Tibial artery (tissue), 4 donors: ENCODE measurements around the gene YJEFN3.

ENCODE experiments used
- DNase-seq, 2 donors: peaks; one replicate each; pipeline ENCODE4 v3.0.0-alpha.2; 2019
- H3K27ac ChIP-seq, 2 donors: fragments of 200-600 bp; sonication (generic) in 1 of 2; 1 replicate in 1 of 2; 2 replicates in 1 of 2; pipeline ENCODE4 v1.5.1; 2018 to 2019; ENCODE audit warnings: mild to moderate bottlenecking in 1 of 2
- H3K27me3 ChIP-seq, 2 donors: fragments of 200-600 bp; sonication (generic) in 1 of 2; one replicate each; pipeline versions ENCODE4 v1.5.1 to v1.6.0; 2016 to 2019
- H3K36me3 ChIP-seq, 3 donors: fragments of 200-600 bp; sonication (generic) in 2 of 3; one replicate each; pipeline ENCODE4 v1.5.1; 2016 to 2019; ENCODE audit warnings: mild to moderate bottlenecking in 2 of 3
- H3K4me1 ChIP-seq, 4 donors: fragments of 200-600 bp; sonication (generic) in 2 of 4; 1 replicate in 3 of 4; 2 replicates in 1 of 4; pipeline ENCODE4 v1.5.1; 2016 to 2019
- H3K4me3 ChIP-seq, 2 donors: fragments of 200-600 bp; sonication (generic) in 1 of 2; 1 replicate in 1 of 2; 2 replicates in 1 of 2; pipeline ENCODE4 v1.5.1; 2018 to 2019; ENCODE audit warnings: mild to moderate bottlenecking in 2 of 2
- H3K9me3 ChIP-seq, 3 donors: fragments of 200-600 bp; sonication (generic) in 1 of 3; one replicate each; pipeline ENCODE4 v1.5.1; 2016 to 2019
- CTCF ChIP-seq, 2 experiments: fragments of 200-600 bp in 1 of 2; fragments of 450-650 bp in 1 of 2; IDR thresholded peaks; one replicate each; pipeline ENCODE4 v1.5.1; 2017 to 2019; ENCODE audit warnings: antibody characterized with exemption in 2 of 2, mild to moderate bottlenecking in 1 of 2, moderate library complexity in 1 of 2
- intact Hi-C: fragments of 100-400 bp; cut with DNase I; formaldehyde crosslinking; loops from one replicate; pipeline ENCODE4 v1.15.0; 2023; ENCODE audit warnings: low total_unique reads

The YJEFN3 gene

DNA sequence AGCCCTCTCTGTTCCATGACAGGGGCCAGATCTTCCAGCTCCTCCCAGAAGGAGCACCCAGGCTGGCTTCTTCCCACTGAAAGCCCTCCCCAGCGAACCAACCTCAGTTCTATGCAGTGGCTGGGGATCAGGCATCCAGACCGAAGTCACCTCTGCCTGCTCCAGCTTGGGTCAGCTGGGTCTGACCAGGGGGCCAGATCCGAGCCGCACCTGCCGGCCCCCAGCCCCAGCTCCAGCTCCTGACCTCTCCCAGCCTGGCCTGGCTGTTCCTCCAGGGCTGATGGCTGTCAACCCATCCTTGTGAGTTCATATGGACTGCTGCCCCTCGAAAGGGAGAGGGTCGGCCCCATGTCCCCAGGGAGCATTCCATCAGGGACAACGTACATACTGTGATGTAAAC, 21.4 kb upstream of the YJEFN3 start:
- Histone ChIP-seq H3K27me3 (no peaks in the 10 kb centered on the region), H3K4me3 (no peak overlapping the region), H3K9me3 (no peaks in the 10 kb centered on the region), H3K4me1 (no peaks in the 10 kb centered on the region), H3K27ac (no peak overlapping the region), H3K36me3 (peaks cover 31 to 49% (median 34%) of the 10 kb centered on the region in 3 donors)
- intact Hi-C loops, result no loop called here
- no peak for TF ChIP-seq CTCF (IDR thresholded peaks at IDR 0.05)
- DNase-seq, result no peak

DNA sequence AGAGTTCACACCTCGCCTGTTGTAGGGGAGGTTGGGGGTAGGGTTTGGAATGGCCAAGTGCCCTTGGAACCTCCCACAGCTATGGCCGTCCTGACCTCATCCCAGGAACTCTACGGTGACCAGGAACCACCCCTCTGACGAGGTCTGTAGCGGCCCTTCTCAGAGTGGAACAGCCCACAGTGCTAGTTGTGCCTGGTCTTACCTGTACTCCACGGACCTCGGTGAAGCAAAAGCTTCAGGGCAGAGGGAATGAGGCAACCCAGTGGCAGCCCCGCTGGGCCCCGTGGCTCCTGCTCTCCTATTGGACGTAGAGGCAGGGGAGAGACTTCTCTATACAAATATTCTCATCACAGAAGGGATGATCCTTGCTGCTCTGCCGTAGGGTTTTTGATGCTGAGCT, 20.5 kb upstream of the YJEFN3 start:
- no peak for DNase-seq
- Histone ChIP-seq H3K9me3 (no peaks in the 10 kb centered on the region), H3K27me3 (no peaks in the 10 kb centered on the region), H3K27ac (no peak overlapping the region), H3K36me3 (peaks cover 25 to 40% (median 26%) of the 10 kb centered on the region in 3 donors), H3K4me1 (no peaks in the 10 kb centered on the region), H3K4me3 (no peak overlapping the region)
- TF ChIP-seq CTCF (IDR thresholded peaks at IDR 0.05), result no peak
- intact Hi-C loops, result no loop called here

GRCh38 chr19:19510432-19510831, 18.3 kb upstream of the YJEFN3 start:
- TF ChIP-seq CTCF (IDR thresholded peaks at IDR 0.05), result no peak
- Histone ChIP-seq H3K36me3 (peaks cover 14 to 18% (median 16%) of the 10 kb centered on the region in 3 donors), H3K4me1 (peaks cover 0 to 11% (median 2%) of the 10 kb centered on the region in 4 donors), H3K27me3 (no peaks in the 10 kb centered on the region), H3K27ac (no peak overlapping the region), H3K4me3 (no peak overlapping the region), H3K9me3 (no peaks in the 10 kb centered on the region)
- no peak for DNase-seq
- intact Hi-C loops, result no loop called here

GRCh38 chr19:19513682-19514081, 15.0 kb upstream of the YJEFN3 start:
- Histone ChIP-seq H3K27ac (no peak overlapping the region), H3K27me3 (no peaks in the 10 kb centered on the region), H3K9me3 (no peaks in the 10 kb centered on the region), H3K4me3 (peak overlapping the region; percentile 19 to 35), H3K4me1 (peaks cover 0 to 32% (median 21%) of the 10 kb centered on the region in 4 donors), H3K36me3 (no peaks in the 10 kb centered on the region)
- intact Hi-C loops, result no loop called here
- no peak for TF ChIP-seq CTCF (IDR thresholded peaks at IDR 0.05)
- no peak for DNase-seq

- Histone ChIP-seq H3K27ac (no peak overlapping the region), H3K36me3 (peaks cover 0 to 4% (median 2%) of the 10 kb centered on the region in 3 donors), H3K4me1 (peaks cover 0 to 32% (median 23%) of the 10 kb centered on the region in 4 donors), H3K9me3 (no peaks in the 10 kb centered on the region), H3K4me3 (peak overlapping the region; percentile 19 to 35), H3K27me3 (no peaks in the 10 kb centered on the region)
- peak in 1 of 2 donors; percentile 83 for DNase-seq
- TF ChIP-seq CTCF (IDR thresholded peaks at IDR 0.05), result no peak
- intact Hi-C loops, result no loop called here
These were observed 14.5 kb upstream of the YJEFN3 start for GRCh38 chr19:19514215-19514657.
